ENCODE results near the gene HNRNPA1.

Gene HNRNPA1

DNA sequence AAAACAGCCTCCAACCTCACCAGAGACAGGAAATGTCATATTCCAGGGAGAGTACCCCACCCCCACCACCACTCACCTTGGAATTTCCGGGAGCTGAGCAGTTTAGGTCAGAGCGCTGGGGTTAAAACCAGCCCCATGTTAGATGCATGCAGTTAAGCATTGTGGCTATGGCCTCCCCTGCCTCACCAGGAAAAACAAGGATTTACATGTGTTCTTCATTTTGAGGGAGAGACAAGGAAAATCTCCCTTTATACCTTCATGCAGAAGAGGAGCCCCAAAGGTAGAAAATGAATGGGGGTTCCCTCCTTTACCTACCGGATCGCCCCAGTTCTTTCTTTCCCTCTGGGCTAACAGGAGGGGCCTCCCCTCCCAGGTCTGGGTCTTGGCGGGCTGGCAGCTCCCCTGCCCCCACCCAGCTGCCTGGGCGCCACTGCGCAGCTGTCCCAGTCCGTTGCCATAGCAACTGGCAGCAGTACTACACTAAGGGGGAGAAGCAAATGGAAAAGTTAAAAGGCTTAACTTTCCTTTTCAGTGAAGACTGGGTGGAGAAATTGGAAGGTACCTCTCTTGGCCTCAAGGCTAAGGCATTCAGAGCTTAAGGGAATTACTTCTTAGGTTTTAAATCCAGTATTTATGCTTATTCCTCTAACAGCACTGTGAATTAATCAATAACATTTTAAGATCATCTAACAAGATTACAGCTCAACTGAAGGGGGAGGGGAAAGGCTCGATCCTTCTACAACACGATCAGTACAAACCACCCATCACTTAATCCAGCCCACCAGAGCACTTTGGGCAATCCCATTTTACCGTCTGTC is 21.1 kb upstream of the HNRNPA1 start:
- DNase-seq (ENCODE audit: low read depth), result peak; percentile 66
- no peak for TF ChIP-seq CTCF (IDR thresholded peaks at IDR 0.05; ENCODE audit: insufficient read depth, low read depth, low read length, missing control alignments)
- H3K4me3 ChIP-seq (ENCODE audit: low read length), result no peak overlapping the region

GRCh38 chr12:54261815-54262402 is 18.6 kb upstream of the HNRNPA1 start:
- no peak for TF ChIP-seq CTCF (IDR thresholded peaks at IDR 0.05; ENCODE audit: insufficient read depth, low read depth, low read length, missing control alignments)
- no peak overlapping the region for H3K4me3 ChIP-seq (ENCODE audit: low read length)
- DNase-seq (ENCODE audit: low read depth), result no peak

- TF ChIP-seq CTCF (IDR thresholded peaks at IDR 0.05; ENCODE audit: insufficient read depth, low read depth, low read length, missing control alignments), result no peak
- no peak overlapping the region for H3K4me3 ChIP-seq (ENCODE audit: low read length)
- peak; percentile 56 for DNase-seq (ENCODE audit: low read depth)
Measured at GRCh38 chr12:54262403-54262925, 18.1 kb upstream of the HNRNPA1 start.

DNA sequence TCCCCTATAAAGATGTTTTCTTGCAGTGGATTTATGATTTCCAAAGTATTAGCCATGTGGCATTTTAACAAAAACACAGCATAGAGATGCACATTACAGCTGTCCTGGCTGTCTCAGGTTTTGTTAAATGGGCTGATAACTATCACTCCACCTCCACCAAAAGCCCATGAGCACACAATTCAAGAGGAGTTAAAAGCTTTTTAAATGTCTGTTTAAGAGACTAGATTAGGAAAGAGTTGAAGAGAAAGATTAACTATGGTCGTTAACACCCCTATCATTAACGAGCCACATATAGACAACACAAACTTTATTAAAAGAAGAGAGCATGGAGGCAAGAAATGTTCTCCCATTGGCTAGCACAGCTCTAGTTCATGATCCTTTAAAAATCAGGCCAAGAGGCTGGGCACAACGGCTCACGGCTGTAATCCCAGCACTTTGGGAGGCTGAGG is 15.1 kb upstream of the HNRNPA1 start:
- no peak for TF ChIP-seq CTCF (IDR thresholded peaks at IDR 0.05; ENCODE audit: insufficient read depth, low read depth, low read length, missing control alignments)
- DNase-seq (ENCODE audit: low read depth), result no peak
- no peak overlapping the region for H3K4me3 ChIP-seq (ENCODE audit: low read length)

GRCh38 chr12:54266852-54267251 is 13.7 kb upstream of the HNRNPA1 start:
- TF ChIP-seq CTCF (IDR thresholded peaks at IDR 0.05; ENCODE audit: insufficient read depth, low read depth, low read length, missing control alignments), result no peak
- no peak overlapping the region for H3K4me3 ChIP-seq (ENCODE audit: low read length)
- no peak for DNase-seq (ENCODE audit: low read depth)

GRCh38 chr12:54270345-54270744 is 10.2 kb upstream of the HNRNPA1 start:
- no peak for TF ChIP-seq CTCF (IDR thresholded peaks at IDR 0.05; ENCODE audit: insufficient read depth, low read depth, low read length, missing control alignments)
- no peak overlapping the region for H3K4me3 ChIP-seq (ENCODE audit: low read length)
- DNase-seq (ENCODE audit: low read depth), result no peak

Measured in epithelial cell of esophagus (primary cell).